ENCODE measurements around the gene PPP1R3G. TPM values are rescaled to one million over a fixed set of nuclear protein-coding genes. Genes with fewer than 3 reads are reported as not detected.

PPP1R3G gene
- total and polyA plus RNA-seq, 2 of the 13 experiments (the other 11 are each of a cell fraction or from before 2014, with no cell fraction given), result 1.2 to 1.3 TPM

DNA sequence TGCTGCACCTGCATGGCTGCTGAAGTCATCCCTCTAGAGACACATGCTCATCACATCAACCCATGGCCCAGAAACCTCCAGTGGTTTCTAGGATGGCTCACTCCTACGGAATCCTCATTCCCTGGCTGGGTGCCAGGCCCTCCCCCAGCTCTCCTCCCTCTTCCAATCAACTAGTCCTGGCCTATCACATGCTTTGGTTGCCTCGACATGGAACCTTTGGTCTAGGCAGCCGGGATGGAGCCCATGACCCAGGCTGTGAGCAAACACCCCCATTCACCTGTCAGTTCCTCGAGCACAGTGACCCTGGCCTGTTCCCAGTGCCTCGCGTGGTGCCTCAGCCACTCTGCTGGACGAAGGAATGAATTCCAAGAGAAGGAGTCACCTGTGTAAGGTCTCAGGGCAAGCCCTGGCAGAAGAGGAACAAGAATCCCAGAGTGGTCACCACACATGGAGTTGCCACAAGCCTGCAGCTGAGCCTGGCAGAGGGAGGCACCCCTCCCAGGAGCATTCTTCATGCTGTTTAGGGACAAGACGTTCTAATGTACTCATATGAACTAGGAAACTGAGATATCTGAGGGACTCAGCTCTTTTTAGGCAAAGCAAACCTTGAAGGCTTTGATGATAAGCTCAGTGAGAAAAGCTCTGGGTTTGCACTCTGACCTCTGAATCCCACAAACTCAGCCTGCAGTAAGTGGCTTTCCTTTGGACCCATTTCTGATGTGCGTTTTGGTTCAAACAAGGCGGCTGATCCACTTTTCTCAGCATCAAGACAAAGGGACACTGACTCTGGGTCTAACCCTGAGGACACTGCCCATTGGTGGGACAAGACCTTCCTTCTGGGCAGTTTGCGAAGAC is 40.2 kb downstream of the PPP1R3G start (continued):
- TF ChIP-seq, protein P1, sequence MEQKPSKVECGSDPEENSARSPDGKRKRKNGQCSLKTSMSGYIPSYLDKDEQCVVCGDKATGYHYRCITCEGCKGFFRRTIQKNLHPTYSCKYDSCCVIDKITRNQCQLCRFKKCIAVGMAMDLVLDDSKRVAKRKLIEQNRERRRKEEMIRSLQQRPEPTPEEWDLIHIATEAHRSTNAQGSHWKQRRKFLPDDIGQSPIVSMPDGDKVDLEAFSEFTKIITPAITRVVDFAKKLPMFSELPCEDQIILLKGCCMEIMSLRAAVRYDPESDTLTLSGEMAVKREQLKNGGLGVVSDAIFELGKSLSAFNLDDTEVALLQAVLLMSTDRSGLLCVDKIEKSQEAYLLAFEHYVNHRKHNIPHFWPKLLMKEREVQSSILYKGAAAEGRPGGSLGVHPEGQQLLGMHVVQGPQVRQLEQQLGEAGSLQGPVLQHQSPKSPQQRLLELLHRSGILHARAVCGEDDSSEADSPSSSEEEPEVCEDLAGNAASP (CRISPR knock-in tag; IDR thresholded peaks at IDR 0.05; ENCODE audit: borderline replicate concordance), result no peak
- TF ChIP-seq ATAD3A (CRISPR knock-in tag; IDR thresholded peaks at IDR 0.05) (no peak), ZNF616 (CRISPR knock-in tag; IDR thresholded peaks at IDR 0.05; ENCODE audit: low read depth) (no peak), TSC22D2 (CRISPR knock-in tag; IDR thresholded peaks at IDR 0.05; ENCODE audit: borderline replicate concordance) (no peak), ATRX (CRISPR knock-in tag; IDR thresholded peaks at IDR 0.05; ENCODE audit: borderline replicate concordance) (no peak), SUZ12 (IDR thresholded peaks at IDR 0.05; ENCODE audit: low read depth, low read length) (no peak), ZFYVE20 (CRISPR knock-in tag; IDR thresholded peaks at IDR 0.05; ENCODE audit: borderline replicate concordance, low read depth) (no peak), TCF7 (IDR thresholded peaks at IDR 0.05; ENCODE audit: low read depth) (peak; percentile 59; the same call in 1 of the 2 replicates), GPN1 (CRISPR knock-in tag; IDR thresholded peaks at IDR 0.05; ENCODE audit: borderline replicate concordance) (no peak)
- TF ChIP-seq, protein P2, sequence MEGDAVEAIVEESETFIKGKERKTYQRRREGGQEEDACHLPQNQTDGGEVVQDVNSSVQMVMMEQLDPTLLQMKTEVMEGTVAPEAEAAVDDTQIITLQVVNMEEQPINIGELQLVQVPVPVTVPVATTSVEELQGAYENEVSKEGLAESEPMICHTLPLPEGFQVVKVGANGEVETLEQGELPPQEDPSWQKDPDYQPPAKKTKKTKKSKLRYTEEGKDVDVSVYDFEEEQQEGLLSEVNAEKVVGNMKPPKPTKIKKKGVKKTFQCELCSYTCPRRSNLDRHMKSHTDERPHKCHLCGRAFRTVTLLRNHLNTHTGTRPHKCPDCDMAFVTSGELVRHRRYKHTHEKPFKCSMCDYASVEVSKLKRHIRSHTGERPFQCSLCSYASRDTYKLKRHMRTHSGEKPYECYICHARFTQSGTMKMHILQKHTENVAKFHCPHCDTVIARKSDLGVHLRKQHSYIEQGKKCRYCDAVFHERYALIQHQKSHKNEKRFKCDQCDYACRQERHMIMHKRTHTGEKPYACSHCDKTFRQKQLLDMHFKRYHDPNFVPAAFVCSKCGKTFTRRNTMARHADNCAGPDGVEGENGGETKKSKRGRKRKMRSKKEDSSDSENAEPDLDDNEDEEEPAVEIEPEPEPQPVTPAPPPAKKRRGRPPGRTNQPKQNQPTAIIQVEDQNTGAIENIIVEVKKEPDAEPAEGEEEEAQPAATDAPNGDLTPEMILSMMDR (CRISPR knock-in tag; IDR thresholded peaks at IDR 0.05), result no peak
- TF ChIP-seq, protein P3, sequence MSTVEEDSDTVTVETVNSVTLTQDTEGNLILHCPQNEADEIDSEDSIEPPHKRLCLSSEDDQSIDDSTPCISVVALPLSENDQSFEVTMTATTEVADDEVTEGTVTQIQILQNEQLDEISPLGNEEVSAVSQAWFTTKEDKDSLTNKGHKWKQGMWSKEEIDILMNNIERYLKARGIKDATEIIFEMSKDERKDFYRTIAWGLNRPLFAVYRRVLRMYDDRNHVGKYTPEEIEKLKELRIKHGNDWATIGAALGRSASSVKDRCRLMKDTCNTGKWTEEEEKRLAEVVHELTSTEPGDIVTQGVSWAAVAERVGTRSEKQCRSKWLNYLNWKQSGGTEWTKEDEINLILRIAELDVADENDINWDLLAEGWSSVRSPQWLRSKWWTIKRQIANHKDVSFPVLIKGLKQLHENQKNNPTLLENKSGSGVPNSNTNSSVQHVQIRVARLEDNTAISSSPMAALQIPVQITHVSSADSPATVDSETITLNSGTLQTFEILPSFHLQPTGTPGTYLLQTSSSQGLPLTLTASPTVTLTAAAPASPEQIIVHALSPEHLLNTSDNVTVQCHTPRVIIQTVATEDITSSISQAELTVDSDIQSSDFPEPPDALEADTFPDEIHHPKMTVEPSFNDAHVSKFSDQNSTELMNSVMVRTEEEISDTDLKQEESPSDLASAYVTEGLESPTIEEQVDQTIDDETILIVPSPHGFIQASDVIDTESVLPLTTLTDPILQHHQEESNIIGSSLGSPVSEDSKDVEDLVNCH (CRISPR knock-in tag; IDR thresholded peaks at IDR 0.05), result no peak
- TF ChIP-seq, protein P4, sequence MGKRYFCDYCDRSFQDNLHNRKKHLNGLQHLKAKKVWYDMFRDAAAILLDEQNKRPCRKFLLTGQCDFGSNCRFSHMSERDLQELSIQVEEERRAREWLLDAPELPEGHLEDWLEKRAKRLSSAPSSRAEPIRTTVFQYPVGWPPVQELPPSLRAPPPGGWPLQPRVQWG (CRISPR knock-in tag; IDR thresholded peaks at IDR 0.05; ENCODE audit: borderline replicate concordance, low read depth), result no peak
- TF ChIP-seq, protein P5, sequence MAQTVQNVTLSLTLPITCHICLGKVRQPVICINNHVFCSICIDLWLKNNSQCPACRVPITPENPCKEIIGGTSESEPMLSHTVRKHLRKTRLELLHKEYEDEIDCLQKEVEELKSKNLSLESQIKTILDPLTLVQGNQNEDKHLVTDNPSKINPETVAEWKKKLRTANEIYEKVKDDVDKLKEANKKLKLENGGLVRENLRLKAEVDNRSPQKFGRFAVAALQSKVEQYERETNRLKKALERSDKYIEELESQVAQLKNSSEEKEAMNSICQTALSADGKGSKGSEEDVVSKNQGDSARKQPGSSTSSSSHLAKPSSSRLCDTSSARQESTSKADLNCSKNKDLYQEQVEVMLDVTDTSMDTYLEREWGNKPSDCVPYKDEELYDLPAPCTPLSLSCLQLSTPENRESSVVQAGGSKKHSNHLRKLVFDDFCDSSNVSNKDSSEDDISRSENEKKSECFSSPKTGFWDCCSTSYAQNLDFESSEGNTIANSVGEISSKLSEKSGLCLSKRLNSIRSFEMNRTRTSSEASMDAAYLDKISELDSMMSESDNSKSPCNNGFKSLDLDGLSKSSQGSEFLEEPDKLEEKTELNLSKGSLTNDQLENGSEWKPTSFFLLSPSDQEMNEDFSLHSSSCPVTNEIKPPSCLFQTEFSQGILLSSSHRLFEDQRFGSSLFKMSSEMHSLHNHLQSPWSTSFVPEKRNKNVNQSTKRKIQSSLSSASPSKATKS (CRISPR knock-in tag; IDR thresholded peaks at IDR 0.05), result no peak
- TF ChIP-seq, protein P6, sequence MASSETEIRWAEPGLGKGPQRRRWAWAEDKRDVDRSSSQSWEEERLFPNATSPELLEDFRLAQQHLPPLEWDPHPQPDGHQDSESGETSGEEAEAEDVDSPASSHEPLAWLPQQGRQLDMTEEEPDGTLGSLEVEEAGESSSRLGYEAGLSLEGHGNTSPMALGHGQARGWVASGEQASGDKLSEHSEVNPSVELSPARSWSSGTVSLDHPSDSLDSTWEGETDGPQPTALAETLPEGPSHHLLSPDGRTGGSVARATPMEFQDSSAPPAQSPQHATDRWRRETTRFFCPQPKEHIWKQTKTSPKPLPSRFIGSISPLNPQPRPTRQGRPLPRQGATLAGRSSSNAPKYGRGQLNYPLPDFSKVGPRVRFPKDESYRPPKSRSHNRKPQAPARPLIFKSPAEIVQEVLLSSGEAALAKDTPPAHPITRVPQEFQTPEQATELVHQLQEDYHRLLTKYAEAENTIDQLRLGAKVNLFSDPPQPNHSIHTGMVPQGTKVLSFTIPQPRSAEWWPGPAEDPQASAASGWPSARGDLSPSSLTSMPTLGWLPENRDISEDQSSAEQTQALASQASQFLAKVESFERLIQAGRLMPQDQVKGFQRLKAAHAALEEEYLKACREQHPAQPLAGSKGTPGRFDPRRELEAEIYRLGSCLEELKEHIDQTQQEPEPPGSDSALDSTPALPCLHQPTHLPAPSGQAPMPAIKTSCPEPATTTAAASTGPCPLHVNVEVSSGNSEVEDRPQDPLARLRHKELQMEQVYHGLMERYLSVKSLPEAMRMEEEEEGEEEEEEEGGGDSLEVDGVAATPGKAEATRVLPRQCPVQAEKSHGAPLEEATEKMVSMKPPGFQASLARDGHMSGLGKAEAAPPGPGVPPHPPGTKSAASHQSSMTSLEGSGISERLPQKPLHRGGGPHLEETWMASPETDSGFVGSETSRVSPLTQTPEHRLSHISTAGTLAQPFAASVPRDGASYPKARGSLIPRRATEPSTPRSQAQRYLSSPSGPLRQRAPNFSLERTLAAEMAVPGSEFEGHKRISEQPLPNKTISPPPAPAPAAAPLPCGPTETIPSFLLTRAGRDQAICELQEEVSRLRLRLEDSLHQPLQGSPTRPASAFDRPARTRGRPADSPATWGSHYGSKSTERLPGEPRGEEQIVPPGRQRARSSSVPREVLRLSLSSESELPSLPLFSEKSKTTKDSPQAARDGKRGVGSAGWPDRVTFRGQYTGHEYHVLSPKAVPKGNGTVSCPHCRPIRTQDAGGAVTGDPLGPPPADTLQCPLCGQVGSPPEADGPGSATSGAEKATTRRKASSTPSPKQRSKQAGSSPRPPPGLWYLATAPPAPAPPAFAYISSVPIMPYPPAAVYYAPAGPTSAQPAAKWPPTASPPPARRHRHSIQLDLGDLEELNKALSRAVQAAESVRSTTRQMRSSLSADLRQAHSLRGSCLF (CRISPR knock-in tag; IDR thresholded peaks at IDR 0.05; ENCODE audit: borderline replicate concordance), result no peak
